Measurements from ENCODE around the gene LDHD. TPM values are rescaled to one million over a fixed set of nuclear protein-coding genes. Genes with fewer than 3 reads are reported as not detected.
A peak's percentile ranks its signal among the peaks of the same experiment; 100 is the strongest.

LDHD gene
- total RNA-seq, 4 donors from 2014 or later: 5.1 to 12.8 (median 8.6) TPM

GRCh38 chr16:75148311-75149195 lies 32.0 kb upstream of the LDHD start, which contains the start of gene ZFP1:
ZFP1 (plus strand) TSS chr16:75148524; CDS start chr16:75152952, 4,428 bp downstream.
- 0 to 4% methylated on average over 7 to 8 of the region's 93 CpGs for WGBS, 2 donors (ENCODE audit: low coverage in 1 of 2)
- no peaks in the 10 kb centered on the region for H3K27me3 ChIP-seq
- peak; percentile 99 for ATAC-seq
- H3K4me1 ChIP-seq: peaks cover 0 to 12% (median 0%) of the 10 kb centered on the region in 3 donors
- peak within 1 kb of the TSS; percentile 96 to 99 (median 98) for H3K27ac ChIP-seq
- peaks cover 0 to 18% of the 10 kb centered on the region in 2 donors for H3K36me3 ChIP-seq
- H3K4me3 ChIP-seq: peak within 1 kb of the TSS; percentile 97
- TF ChIP-seq, protein P1, sequence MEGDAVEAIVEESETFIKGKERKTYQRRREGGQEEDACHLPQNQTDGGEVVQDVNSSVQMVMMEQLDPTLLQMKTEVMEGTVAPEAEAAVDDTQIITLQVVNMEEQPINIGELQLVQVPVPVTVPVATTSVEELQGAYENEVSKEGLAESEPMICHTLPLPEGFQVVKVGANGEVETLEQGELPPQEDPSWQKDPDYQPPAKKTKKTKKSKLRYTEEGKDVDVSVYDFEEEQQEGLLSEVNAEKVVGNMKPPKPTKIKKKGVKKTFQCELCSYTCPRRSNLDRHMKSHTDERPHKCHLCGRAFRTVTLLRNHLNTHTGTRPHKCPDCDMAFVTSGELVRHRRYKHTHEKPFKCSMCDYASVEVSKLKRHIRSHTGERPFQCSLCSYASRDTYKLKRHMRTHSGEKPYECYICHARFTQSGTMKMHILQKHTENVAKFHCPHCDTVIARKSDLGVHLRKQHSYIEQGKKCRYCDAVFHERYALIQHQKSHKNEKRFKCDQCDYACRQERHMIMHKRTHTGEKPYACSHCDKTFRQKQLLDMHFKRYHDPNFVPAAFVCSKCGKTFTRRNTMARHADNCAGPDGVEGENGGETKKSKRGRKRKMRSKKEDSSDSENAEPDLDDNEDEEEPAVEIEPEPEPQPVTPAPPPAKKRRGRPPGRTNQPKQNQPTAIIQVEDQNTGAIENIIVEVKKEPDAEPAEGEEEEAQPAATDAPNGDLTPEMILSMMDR (IDR thresholded peaks at IDR 0.05): no peak
- TF ChIP-seq POLR2AphosphoS5 (IDR thresholded peaks at IDR 0.05) (peak; percentile 81), POLR2A (IDR thresholded peaks at IDR 0.05) (peak; percentile 61 to 65), EP300 (IDR thresholded peaks at IDR 0.05) (no peak)
- peaks cover 0 to 27% (median 0%) of the 10 kb centered on the region in 3 donors for H3K9me3 ChIP-seq

GRCh38 chr16:75147968-75148310 lies 31.4 kb upstream of the LDHD start:
- H3K4me3 ChIP-seq: peak overlapping the region in 1 of 2 donors; percentile 97
- H3K4me1 ChIP-seq: peaks cover 0 to 12% (median 0%) of the 10 kb centered on the region in 3 donors
- peaks cover 0 to 12% of the 10 kb centered on the region in 2 donors for H3K36me3 ChIP-seq
- H3K27ac ChIP-seq: peak overlapping the region in 3 of 4 donors; percentile 96 to 99 (median 98)
- WGBS, 2 donors (ENCODE audit: low coverage in 1 of 2): 50 to 53% methylated on average over 3 of the region's 3 CpGs
- peaks cover 0 to 27% (median 0%) of the 10 kb centered on the region in 3 donors for H3K9me3 ChIP-seq
- TF ChIP-seq POLR2AphosphoS5 (IDR thresholded peaks at IDR 0.05) (no peak), POLR2A (IDR thresholded peaks at IDR 0.05) (no peak), EP300 (IDR thresholded peaks at IDR 0.05) (no peak)
- TF ChIP-seq, protein P1 (IDR thresholded peaks at IDR 0.05): no peak
- no peaks in the 10 kb centered on the region for H3K27me3 ChIP-seq
- no peak for ATAC-seq

DNA sequence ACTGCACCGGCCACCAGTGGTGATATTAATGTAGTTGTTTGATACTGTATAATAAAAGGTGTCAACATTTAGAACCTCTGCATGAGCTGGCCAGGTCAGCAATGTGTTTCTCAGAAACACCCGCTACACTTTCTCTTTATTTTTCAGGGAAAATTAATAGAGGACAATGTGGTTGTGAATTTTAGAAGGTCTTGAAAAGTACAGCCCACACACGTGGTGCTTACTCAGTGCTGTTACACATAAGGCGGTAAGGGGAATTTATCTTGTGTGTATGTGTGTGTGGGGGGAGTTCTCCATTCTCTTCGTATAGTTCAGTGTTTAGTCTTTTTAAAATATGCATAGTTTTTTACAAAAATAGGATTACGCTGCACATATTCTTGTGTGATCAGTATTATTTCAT lies 27.4 kb upstream of the LDHD start:
- Histone ChIP-seq H3K27ac (no peak overlapping the region), H3K27me3 (no peaks in the 10 kb centered on the region), H3K36me3 (no peaks in the 10 kb centered on the region), H3K4me3 (no peak overlapping the region), H3K9me3 (peaks cover 0 to 8% (median 0%) of the 10 kb centered on the region in 3 donors), H3K4me1 (peaks cover 0 to 1% (median 0%) of the 10 kb centered on the region in 3 donors)
- no peak for ATAC-seq
- 57 to 66% methylated on average over 5 of the region's 6 CpGs for WGBS, 2 donors (ENCODE audit: low coverage in 1 of 2)
- TF ChIP-seq, protein P1 (IDR thresholded peaks at IDR 0.05): no peak
- no peak for TF ChIP-seq POLR2A (IDR thresholded peaks at IDR 0.05)
- no peak for TF ChIP-seq EP300 (IDR thresholded peaks at IDR 0.05)
- no peak for TF ChIP-seq POLR2AphosphoS5 (IDR thresholded peaks at IDR 0.05)

- no peaks in the 10 kb centered on the region for H3K36me3 ChIP-seq
- no peaks in the 10 kb centered on the region for H3K27me3 ChIP-seq
- no peak overlapping the region for H3K27ac ChIP-seq
- ATAC-seq: no peak
- no peaks in the 10 kb centered on the region for H3K9me3 ChIP-seq
- TF ChIP-seq POLR2A (IDR thresholded peaks at IDR 0.05) (no peak), EP300 (IDR thresholded peaks at IDR 0.05) (no peak), POLR2AphosphoS5 (IDR thresholded peaks at IDR 0.05) (no peak)
- TF ChIP-seq, protein P1 (IDR thresholded peaks at IDR 0.05): no peak
- H3K4me3 ChIP-seq: no peak overlapping the region
- no peaks in the 10 kb centered on the region for H3K4me1 ChIP-seq
- WGBS, 2 donors (ENCODE audit: low coverage in 1 of 2): 96 to 100% methylated on average over 5 of the region's 5 CpGs
Measured at GRCh38 chr16:75139498-75139897, 22.9 kb upstream of the LDHD start.
